GM19025 (cell line): ENCODE measurements around the gene TENT4B.
A peak's percentile ranks its signal among the peaks of the same experiment; 100 is the strongest.
"Not testable (repeated sequence)": the region's sequence is repeated elsewhere in the genome, so short reads cannot be mapped to it uniquely, and the experiment has no call there.

Experiments used
- ATAC-seq: cut with Tn5 transposase; IDR thresholded peaks from one replicate; pipeline ENCODE4 v1.9.1; 2021; ENCODE audit warnings: mild to moderate bottlenecking, low read depth, moderate library complexity; ENCODE audit not compliant: unreplicated experiment

TENT4B gene

DNA sequence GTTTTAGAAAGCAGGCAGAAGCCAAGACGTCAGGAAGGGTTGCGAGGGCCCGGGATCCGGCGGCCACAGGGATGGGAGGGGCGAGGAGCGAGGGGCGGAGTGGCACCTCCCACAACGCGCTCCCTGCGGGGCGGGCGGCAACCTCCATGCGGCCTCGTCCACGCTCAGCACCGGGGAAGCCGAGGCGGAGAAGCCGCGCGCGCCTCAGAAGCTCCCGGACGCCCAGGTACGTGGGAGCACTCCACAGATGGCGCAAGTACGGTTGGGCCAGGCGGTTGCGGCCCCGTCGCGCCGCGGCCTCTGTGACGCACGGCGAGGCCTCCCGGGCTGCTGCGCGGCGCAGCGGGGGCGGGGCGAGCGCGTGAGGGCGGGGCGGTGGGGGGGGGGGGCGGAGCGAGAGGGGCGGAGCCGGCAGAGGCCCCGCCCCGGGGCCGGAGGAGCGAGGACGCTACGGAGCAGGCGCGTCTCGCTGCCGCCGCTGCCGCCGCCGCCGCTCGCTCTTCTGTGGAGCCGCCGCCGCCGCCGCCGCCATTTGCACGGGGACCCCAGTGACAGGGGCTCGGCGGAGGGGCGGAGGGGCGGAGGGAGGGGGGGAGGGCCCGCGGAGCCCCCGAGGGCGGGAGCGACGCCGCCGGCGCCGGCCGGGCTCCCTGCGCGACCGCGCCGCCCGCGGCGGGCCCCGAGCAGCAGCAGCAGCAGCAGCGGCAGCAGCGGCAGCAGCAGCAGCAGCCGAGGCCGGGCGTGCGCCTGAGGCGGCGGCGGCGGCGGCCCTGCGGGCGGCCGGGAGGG lies at the start of gene TENT4B:
Gene TENT4B, plus strand, starts transcription at position 500 of the 789 bp plus-strand sequence. CDS start 316 bp downstream, outside the sequence.
- peak; percentile 81 for ATAC-seq

- ATAC-seq = no peak
Measured at GRCh38 chr16:50103764-50104163, 49.3 kb upstream of the TENT4B start.

- ATAC-seq = no peak
Measured at GRCh38 chr16:50114357-50115129, 38.6 kb upstream of the TENT4B start.

- no peak for ATAC-seq
Measured at GRCh38 chr16:50120711-50121110, 32.4 kb upstream of the TENT4B start.

GRCh38 chr16:50121278-50121677 lies 31.8 kb upstream of the TENT4B start:
- peak; percentile 44 for ATAC-seq

DNA sequence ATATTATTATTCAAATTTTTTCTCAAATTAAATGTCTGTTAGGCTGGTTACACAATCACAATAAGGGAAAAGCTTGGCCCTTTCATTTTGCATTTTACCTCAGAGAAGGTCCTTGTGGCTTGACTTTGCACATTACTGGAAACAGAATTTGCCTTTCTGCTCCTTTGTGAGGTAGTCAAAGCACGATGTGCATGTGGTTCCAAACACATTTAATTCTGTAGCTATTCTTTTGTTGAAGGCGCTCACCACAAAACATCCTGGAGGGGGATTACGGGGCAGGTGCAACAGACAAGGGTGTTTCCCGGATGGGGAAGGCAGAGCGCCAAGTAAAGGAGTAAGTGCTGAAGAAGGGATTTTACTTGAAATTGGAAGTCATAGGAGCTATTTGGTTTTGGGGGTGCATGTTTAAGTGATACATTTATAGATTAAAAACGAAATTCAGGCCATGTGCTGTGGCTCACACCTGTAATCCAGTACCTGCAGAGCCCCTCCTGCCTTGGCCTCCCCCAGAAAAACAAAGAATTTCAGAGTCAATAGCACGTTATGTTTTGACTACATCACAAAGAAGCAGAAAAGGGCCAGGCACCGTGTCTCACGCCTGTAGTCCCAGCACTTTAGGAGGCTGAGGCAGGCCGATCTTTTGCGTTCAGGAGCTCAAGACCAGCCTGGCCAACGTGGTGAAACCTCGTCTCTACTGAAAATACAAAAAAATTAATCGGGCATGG lies 31.2 kb upstream of the TENT4B start:
- peak; percentile 53 for ATAC-seq

DNA sequence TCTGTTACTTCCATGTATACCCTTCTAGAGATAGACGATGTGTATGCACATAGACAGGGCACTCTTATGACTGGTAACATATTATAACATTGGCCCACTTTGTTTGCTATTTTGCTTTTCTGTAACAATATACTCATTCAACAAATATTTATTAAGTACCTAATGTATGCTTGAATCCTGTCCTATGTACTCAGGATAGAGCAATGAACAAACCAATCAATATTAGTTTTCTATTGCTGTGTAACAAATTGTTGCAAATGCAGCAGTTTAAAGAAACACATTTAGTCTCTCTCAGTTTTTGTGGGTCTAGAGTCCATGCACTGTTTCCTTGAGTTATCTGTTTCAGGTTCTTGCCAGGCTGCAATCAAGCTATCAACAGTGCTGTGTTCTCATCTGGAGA lies 29.7 kb upstream of the TENT4B start:
- ATAC-seq = no peak

- no peak for ATAC-seq
Measured at GRCh38 chr16:50124769-50125168, 28.3 kb upstream of the TENT4B start.

DNA sequence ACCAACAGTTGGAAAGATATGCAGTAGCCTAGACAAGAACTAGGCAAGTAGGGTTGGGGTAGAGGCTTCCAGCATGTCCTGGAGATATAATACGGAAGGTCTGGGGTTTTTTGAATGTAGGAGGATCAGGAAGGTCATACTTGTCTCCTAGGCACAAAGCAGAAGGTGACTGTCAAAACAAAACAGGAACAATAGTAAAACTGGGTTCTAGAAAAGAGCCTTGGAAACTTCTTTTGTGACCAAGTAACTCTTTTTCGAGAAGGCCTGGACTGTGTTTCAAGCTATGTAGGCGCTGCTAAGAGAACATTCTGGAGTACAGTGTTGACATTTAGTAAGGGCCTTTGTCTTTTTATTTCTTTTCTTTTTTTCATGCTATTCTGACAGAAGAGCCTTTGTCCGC lies 26.9 kb upstream of the TENT4B start:
- no peak for ATAC-seq

DNA sequence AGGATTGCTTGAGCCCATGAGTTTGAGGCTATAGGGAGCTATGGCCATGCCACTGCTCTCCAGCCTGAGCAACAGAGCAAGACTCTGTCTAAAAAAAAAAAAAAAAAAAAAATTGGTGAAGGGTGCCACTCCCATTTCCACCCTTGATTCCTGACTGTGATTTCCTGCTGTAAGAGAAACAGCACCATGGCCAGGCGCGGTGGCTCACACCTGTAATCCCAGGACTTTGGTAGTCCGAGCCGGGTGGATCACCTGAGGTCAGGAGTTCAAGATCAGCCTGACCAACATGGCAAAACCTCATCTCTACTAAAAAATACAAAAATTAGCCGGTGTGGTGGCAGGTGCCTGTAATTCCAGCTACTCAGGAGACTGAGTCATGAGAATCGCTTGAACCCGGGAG lies 20.5 kb upstream of the TENT4B start:
- not testable (repeated sequence) for ATAC-seq

GRCh38 chr16:50133214-50133613 lies 19.9 kb upstream of the TENT4B start:
- no peak for ATAC-seq

DNA sequence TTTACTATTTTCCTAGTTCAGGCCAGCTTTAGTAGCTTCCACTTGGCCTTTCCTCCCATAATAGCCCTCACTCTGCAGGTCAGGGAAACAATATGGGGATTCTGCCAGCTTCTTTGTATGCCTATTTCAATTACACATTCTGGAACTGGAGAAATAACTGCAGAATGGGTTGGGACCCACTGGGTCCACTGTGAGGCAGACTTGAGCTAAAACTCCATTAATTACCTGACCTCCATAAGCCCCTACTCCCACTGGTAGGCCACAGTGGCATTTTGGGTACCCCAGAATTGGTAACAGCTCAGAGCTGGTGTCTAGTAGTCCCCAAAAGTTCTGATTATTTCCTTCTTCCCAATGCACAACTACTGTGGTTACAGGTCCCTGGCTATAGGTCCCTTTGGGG lies 16.7 kb upstream of the TENT4B start:
- ATAC-seq = no peak

DNA sequence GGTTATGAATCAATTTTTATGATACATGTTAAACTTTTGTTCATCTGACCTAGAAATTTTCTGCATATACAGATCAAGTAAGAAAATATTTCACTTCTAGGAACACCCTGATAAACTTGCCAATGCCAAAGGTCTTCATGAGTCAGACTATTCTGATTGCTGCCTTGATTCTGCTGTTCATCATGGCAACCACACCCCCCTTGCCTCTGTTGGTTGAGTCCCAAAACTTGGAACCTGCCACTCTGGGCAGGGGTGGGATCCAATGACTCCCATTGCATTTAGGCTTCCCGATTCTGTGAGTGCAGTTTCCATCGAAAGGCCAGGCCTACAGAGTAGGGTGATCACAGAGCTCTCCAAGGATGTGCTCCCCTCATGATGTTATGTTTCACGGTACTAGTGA lies 15.8 kb upstream of the TENT4B start:
- ATAC-seq = no peak

DNA sequence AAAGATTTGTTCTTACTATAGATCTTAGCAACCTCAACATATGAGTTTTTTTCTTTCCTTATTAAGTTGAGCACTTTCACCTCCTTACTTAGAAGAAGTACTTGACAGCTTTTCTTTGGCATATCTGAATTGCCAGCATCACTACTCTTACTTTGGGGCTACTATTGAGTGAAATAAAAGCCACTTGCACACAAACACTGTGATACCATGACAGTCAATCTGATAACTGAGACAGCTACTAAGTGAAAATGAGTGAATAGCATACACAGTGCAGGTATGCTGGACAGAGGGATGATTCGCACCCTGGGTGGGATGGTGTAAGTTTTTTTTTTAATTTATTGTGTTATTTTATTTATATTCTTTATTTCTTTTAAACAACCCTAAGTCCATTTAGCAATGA lies 13.5 kb upstream of the TENT4B start:
- no peak for ATAC-seq

- ATAC-seq = no peak
Measured at GRCh38 chr16:50144211-50144610, 8.9 kb upstream of the TENT4B start.

GRCh38 chr16:50146479-50147435 lies 6.3 kb upstream of the TENT4B start:
- ATAC-seq = no peak

DNA sequence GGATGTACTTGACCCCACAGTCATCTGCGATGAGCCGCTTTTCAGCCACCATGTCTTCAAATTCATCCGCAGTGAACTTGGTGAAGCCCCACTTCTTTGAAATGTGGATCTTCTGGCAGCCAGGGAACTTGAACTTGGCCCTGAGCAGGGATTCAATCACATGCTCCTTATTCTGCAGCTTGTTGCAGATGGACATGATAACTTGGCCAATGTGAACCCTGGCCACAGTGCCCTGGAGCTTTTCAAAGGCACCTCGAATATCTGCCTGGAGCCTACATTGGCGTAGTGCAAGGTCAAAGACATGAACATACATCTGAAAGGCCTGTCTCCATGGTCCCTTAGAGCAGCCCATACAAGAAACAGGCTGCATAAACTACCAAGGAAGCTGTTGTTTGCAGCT lies 1.8 kb upstream of the TENT4B start:
- no peak for ATAC-seq

- ATAC-seq = no peak
Measured at GRCh38 chr16:50151756-50152155, 1.4 kb upstream of the TENT4B start.

GRCh38 chr16:50152351-50152806 lies 727 bp upstream of the TENT4B start:
- ATAC-seq = peak; percentile 46
